Measurements from ENCODE around the gene SPATC1L. TPM values are rescaled to one million over a fixed set of nuclear protein-coding genes. Genes with fewer than 3 reads are reported as not detected.

Gene SPATC1L
- total RNA-seq, 1 donor from 2014 or later = 27.5 TPM

DNA sequence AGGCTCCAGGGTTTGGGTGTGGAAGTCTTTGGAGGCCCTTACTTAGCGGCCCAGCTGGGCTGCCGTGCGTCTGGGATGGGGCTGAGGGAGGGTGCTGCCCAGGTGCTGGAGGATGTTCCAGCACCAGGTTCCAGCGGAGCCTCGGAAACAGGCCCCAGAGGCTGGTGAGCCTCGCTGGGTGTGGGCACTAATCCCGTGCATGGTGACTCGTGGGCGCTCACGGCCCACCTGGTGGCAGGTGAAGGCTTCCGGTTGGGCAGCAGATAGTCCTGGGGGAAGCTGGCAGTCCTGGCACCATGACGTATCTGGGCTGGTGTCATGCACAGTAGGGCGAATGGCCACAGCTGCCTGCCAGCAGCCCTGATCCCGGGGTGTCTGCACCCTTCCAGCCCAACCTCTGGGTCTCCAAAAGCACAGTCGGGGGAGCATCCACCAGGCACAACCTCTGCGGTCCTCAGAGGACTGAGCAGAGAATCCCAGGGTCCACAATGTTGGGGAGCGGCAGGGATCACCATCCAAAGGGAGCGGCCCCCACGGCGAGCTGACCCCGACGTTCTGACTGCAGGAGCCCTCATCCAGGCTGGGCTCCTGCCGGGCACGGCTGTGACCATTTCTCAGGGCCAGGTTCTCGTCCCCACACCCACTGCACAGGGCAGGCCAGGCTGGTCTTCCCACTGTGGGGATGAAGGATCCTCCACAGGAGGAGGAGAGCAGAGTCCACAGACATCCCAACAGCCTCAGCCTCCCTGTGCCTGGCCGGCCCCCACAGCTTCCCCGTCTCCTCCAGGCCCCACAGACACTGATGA is 54.2 kb downstream of the SPATC1L start:
- no peaks in the 10 kb centered on the region for H3K36me3 Mint-ChIP-seq (ENCODE audit: low read depth)
- no peaks in the 10 kb centered on the region for H3K27me3 Mint-ChIP-seq (ENCODE audit: low read depth)
- H3K9me3 Mint-ChIP-seq = no peaks in the 10 kb centered on the region
- TF ChIP-seq, protein P1, sequence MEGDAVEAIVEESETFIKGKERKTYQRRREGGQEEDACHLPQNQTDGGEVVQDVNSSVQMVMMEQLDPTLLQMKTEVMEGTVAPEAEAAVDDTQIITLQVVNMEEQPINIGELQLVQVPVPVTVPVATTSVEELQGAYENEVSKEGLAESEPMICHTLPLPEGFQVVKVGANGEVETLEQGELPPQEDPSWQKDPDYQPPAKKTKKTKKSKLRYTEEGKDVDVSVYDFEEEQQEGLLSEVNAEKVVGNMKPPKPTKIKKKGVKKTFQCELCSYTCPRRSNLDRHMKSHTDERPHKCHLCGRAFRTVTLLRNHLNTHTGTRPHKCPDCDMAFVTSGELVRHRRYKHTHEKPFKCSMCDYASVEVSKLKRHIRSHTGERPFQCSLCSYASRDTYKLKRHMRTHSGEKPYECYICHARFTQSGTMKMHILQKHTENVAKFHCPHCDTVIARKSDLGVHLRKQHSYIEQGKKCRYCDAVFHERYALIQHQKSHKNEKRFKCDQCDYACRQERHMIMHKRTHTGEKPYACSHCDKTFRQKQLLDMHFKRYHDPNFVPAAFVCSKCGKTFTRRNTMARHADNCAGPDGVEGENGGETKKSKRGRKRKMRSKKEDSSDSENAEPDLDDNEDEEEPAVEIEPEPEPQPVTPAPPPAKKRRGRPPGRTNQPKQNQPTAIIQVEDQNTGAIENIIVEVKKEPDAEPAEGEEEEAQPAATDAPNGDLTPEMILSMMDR (conservative IDR thresholded peaks at IDR 0.05) = no peak
- H3K27ac Mint-ChIP-seq (ENCODE audit: unreplicated experiment) = no peak overlapping the region
- DNase-seq (ENCODE audit: low read depth, low spot score) = no peak
- no peak overlapping the region for H3K4me3 Mint-ChIP-seq
- no peaks in the 10 kb centered on the region for H3K4me1 Mint-ChIP-seq

DNA sequence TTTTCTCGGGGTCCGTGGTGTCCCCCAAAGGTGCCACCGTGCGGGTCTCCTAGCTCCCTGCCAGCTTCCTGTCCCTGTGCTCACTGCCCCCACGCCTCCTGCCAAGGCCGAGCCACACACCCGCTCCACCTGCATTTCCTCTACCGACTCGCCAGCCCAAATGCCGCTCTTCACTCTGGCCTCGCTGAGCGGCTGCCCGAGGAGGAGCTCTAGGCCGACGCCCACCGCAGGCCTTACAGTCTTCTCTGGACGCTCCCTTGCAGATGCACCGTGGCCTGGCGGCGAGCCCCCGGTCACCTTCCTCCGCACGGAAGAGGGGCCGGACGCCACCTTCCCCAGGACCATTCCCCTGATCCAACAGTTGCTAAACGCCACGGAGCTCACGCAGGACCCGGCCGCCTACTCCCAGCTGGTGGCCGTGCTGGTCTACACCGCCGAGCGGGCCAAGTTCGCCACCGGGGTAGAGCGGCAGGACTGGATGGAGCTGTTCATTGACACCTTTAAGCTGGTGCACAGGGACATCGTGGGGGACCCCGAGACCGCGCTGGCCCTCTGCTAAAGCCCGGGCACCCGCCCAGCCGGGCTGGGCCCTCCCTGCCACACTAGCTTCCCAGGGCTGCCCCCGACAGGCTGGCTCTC is 55.2 kb downstream of the SPATC1L start:
- no peak overlapping the region for H3K4me3 Mint-ChIP-seq
- no peak for DNase-seq (ENCODE audit: low read depth, low spot score)

DNA sequence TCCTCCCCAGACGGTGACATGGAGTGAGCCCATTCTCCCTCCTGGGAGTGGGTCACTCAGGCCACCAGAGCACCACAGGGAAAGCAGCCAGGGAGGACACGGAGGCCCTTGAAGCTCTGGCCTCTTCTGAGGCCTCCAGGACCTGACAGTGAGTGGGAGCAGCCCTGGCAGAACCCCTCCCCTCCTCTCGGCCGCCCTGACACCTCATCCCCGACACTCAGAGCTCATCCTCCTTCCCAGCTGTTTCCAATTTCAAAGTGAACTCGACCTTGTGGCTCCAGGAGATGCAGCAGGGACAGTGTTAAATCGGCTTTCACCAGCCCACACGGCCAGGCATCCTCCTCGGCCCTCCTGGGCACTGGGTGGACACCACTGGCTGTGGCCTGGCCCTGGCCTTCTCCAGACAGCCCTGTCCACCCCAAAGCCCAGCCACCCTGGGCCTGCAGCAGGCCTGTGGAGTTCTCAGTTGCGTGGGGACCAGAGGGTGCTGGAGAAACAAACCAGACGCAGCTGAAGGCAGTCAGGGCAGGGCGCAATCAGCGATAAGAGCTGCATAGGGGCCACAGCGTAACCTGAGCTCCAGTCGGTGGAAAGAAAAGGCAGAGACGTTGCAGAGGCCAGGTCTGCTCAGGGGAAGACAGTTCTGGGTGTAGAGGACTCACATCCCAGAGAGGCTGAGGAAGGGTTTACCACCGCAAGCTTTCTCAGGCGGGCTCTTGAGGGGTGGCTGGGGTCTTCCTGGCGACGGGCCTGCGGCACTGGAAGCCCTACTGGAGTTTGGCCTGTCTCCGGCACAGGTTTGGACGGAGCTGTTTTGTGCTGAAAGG is 55.9 kb downstream of the SPATC1L start:
- no peak for DNase-seq (ENCODE audit: low read depth, low spot score)
- Mint-ChIP-seq H3K27me3 (ENCODE audit: low read depth) (no peaks in the 10 kb centered on the region), H3K4me1 (no peaks in the 10 kb centered on the region), H3K27ac (ENCODE audit: unreplicated experiment) (peak overlapping the region; percentile 84), H3K36me3 (ENCODE audit: low read depth) (no peaks in the 10 kb centered on the region), H3K9me3 (peaks cover 3% of the 10 kb centered on the region), H3K4me3 (no peak overlapping the region)
- TF ChIP-seq, protein P1 (conservative IDR thresholded peaks at IDR 0.05) = no peak

More for the DNA sequence above, 55.2 kb downstream of the SPATC1L start:
- H3K27me3 Mint-ChIP-seq (ENCODE audit: low read depth) = no peaks in the 10 kb centered on the region
- H3K36me3 Mint-ChIP-seq (ENCODE audit: low read depth) = no peaks in the 10 kb centered on the region
- no peaks in the 10 kb centered on the region for H3K4me1 Mint-ChIP-seq
- H3K27ac Mint-ChIP-seq (ENCODE audit: unreplicated experiment) = no peak overlapping the region
- no peaks in the 10 kb centered on the region for H3K9me3 Mint-ChIP-seq
- TF ChIP-seq, protein P1 (conservative IDR thresholded peaks at IDR 0.05) = no peak

DNA sequence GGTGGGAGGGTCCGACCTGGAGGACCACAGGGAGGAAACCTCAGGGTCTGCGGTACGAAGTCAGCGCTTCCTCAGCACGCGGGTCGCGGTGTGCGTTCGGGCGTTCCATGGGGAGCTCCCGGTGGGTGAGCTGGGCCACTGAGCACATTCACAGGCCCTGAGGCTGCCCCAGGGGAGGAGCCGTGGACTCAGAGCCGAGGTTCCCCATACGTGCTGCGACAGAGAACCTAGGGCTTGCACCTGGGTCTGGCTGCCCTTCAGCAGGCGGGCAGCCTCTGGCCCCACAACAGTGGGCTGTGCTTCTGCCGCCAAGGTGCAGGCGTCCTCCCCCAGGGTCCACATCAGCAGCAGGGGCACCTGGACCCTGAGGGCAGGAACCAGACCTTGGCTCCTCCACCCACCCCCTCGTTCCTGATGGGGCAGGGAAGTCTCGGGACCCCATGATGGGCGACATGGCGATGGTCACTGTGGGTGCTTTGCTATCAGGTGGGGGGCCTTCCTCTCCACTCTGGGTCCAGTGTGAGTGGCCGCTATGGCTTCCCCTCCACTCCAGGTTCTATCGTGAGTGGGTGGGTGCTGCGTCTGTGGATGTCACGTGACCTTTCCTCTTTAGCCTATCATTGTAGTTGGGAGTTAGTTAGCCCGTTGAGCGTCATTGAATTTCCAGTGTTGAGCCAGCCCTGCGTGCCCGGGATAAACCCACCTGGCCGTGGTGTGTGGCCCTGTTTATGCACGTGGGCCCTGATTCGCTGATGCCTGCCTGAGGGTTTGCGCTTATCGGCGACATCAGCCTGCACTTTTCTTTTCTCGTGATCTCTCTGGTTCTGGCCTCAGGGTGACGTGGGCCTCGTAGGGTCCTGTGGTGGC is 56.8 kb downstream of the SPATC1L start:
- Mint-ChIP-seq H3K27ac (ENCODE audit: unreplicated experiment) (no peak overlapping the region), H3K27me3 (ENCODE audit: low read depth) (no peaks in the 10 kb centered on the region), H3K36me3 (ENCODE audit: low read depth) (no peaks in the 10 kb centered on the region), H3K4me3 (no peak overlapping the region), H3K4me1 (no peaks in the 10 kb centered on the region), H3K9me3 (peaks cover 3% of the 10 kb centered on the region)
- DNase-seq (ENCODE audit: low read depth, low spot score) = no peak
- TF ChIP-seq, protein P1 (conservative IDR thresholded peaks at IDR 0.05) = no peak
